SK-N-SH (cell line): ENCODE data around the gene GPR119. TPM values are rescaled to one million over a fixed set of nuclear protein-coding genes. Genes with fewer than 3 reads are reported as not detected.

Experiments used
- CTCF ChIA-PET: fragments of 300-600, 350-600 bp; formaldehyde crosslinking; extraction: SDS; loops from one replicate; lab custom pipeline; 2021; lab: Yijun Ruan, JAX
- POLR2A ChIA-PET: fragments of 350-600 bp; sonication (Branson Sonifier 250); formaldehyde crosslinking; extraction: SDS; loops from one replicate; lab custom pipeline; 2020; ENCODE audit warnings: antibody characterized with exemption, inconsistent platforms; lab: Yijun Ruan, JAX
- DNase-seq: peaks from one replicate; pipeline ENCODE4 v3.0.0; 2012
- H2AFZ ChIP-seq: fragments of 200-600 bp; sonication (generic); 2 replicates; pipeline ENCODE4 v1.8.1; 2016; ENCODE audit warnings: antibody characterized with exemption, mild to moderate bottlenecking, low read depth
- H3F3A ChIP-seq: fragments of 200-600 bp; sonication (generic); replicated peaks from 2 replicates; pipeline ENCODE3; 2016; ENCODE audit warnings: antibody characterized with exemption, mild to moderate bottlenecking; ENCODE audit not compliant: insufficient read depth
- H3K27ac ChIP-seq, 2 experiments: fragments of 200-500 bp in 1 of 2; fragments of 200-600 bp in 1 of 2; sonication (Bioruptor generic) in 1 of 2; sonication (generic), shearing (Covaris generic) in 1 of 2; 2 replicates each; pipeline versions ENCODE4 v1.5.1 to v1.6.1; 2014 to 2016; ENCODE audit warnings: low read depth in 2 of 2, inconsistent platforms in 1 of 2, low read length in 1 of 2, mild to moderate bottlenecking in 1 of 2, mixed read lengths in 1 of 2
- H3K27me3 ChIP-seq: fragments of 200-600 bp; sonication (generic), shearing (Covaris generic); 2 replicates; pipeline ENCODE4 v1.6.1; 2016; ENCODE audit warnings: mixed run types; ENCODE audit not compliant: insufficient read depth
- H3K36me3 ChIP-seq, 2 experiments: fragments of 200-500 bp in 1 of 2; fragments of 200-600 bp in 1 of 2; sonication (Bioruptor generic) in 1 of 2; sonication (generic) in 1 of 2; replicated peaks in 1 of 2; 2 replicates each; pipeline versions ENCODE3 to v1.5.1; 2014 to 2016; ENCODE audit warnings: low read length in 1 of 2, mild to moderate bottlenecking in 1 of 2; ENCODE audit not compliant: insufficient read depth in 2 of 2, control insufficient read depth in 1 of 2
- H3K4me1 ChIP-seq, 2 experiments: fragments of 200-500 bp in 1 of 2; fragments of 200-600 bp in 1 of 2; sonication (Bioruptor generic) in 1 of 2; sonication (generic), shearing (Covaris generic) in 1 of 2; 2 replicates each; pipeline versions ENCODE4 v1.5.1 to v1.6.1; 2014 to 2016; ENCODE audit warnings: low read depth in 1 of 2, low read length in 1 of 2, mixed run types in 1 of 2; ENCODE audit not compliant: insufficient read depth in 2 of 2, control insufficient read depth in 1 of 2
- H3K4me2 ChIP-seq: fragments of 200-600 bp; sonication (generic), shearing (Covaris generic); 2 replicates; pipeline ENCODE4 v1.6.1; 2017; ENCODE audit warnings: mixed run types
- H3K4me3 ChIP-seq, 2 experiments: fragments of 200-500 bp in 1 of 2; fragments of 200-600 bp in 1 of 2; sonication (Bioruptor generic) in 1 of 2; sonication (generic), shearing (Covaris generic) in 1 of 2; 2 replicates each; pipeline versions ENCODE4 v1.5.1 to v1.8.1; 2014 to 2016; ENCODE audit warnings: low read depth in 2 of 2, inconsistent platforms in 1 of 2, low read length in 1 of 2, mild to moderate bottlenecking in 1 of 2, mixed read lengths in 1 of 2, moderate library complexity in 1 of 2
- H3K79me2 ChIP-seq: fragments of 200-600 bp; sonication (generic); 2 replicates; pipeline ENCODE4 v1.8.1; 2017; ENCODE audit warnings: mild to moderate bottlenecking; ENCODE audit not compliant: insufficient read depth
- H3K9ac ChIP-seq: fragments of 200-600 bp; sonication (generic); 2 replicates; pipeline ENCODE4 v1.6.1; 2017; ENCODE audit warnings: mixed run types
- H3K9me2 ChIP-seq: fragments of 200-600 bp; sonication (generic); 2 replicates; pipeline ENCODE4 v1.6.1; 2017; ENCODE audit warnings: mixed run types
- H3K9me3 ChIP-seq: fragments of 200-600 bp; sonication (generic); 2 replicates; pipeline ENCODE4 v1.6.1; 2017; ENCODE audit warnings: mixed run types, mild to moderate bottlenecking, moderate library complexity
- H4K20me1 ChIP-seq: fragments of 200-600 bp; sonication (generic); 2 replicates; pipeline ENCODE4 v1.6.1; 2017; ENCODE audit warnings: mild to moderate bottlenecking, mixed run types; ENCODE audit not compliant: insufficient read depth
- CHD2 ChIP-seq: fragments of 150-350 bp; IDR thresholded peaks from 2 replicates; pipeline ENCODE4 v1.6.1; 2018; ENCODE audit warnings: low read length; ENCODE audit not compliant: partially characterized antibody
- ELF1 ChIP-seq: IDR thresholded peaks from 2 replicates; pipeline ENCODE4 v1.4.0; 2012
- EP300 ChIP-seq, 2 experiments: IDR thresholded peaks; 2 replicates each; pipeline versions ENCODE4 v1.4.0 to v1.6.1; 2012; ENCODE audit warnings: borderline replicate concordance in 1 of 2, low read depth in 1 of 2, low read length in 1 of 2
- GABPA ChIP-seq: IDR thresholded peaks from 2 replicates; pipeline ENCODE4 v1.4.0; 2012; ENCODE audit warnings: low read depth, mild to moderate bottlenecking
- GATA2 ChIP-seq: sonication (generic); formaldehyde crosslinking; IDR thresholded peaks from 2 replicates; pipeline ENCODE4 v1.5.0; 2020; ENCODE audit warnings: mild to moderate bottlenecking, missing genetic modification reagents
- MXI1 ChIP-seq: IDR thresholded peaks from 2 replicates; pipeline ENCODE4 v1.6.1; 2012; ENCODE audit warnings: mild to moderate bottlenecking, low read depth, low read length, improper control_type of control experiment
- NFIC ChIP-seq: IDR thresholded peaks from 2 replicates; pipeline ENCODE4 v1.4.0; 2012; ENCODE audit warnings: borderline replicate concordance
- NRF1 ChIP-seq: IDR thresholded peaks from 2 replicates; pipeline ENCODE4 v1.6.1; 2012; ENCODE audit warnings: low read depth, mild to moderate bottlenecking, low read length
- RAD21 ChIP-seq: IDR thresholded peaks from 2 replicates; pipeline ENCODE4 v1.6.1; 2012; ENCODE audit warnings: mild to moderate bottlenecking, low read length
- RCOR1 ChIP-seq: fragments of 150-350 bp; IDR thresholded peaks from 2 replicates; pipeline ENCODE4 v1.6.1; 2017; ENCODE audit warnings: antibody characterized with exemption, low read length
- REST ChIP-seq: IDR thresholded peaks from 2 replicates; pipeline ENCODE4 v1.6.1; 2012; ENCODE audit warnings: mild to moderate bottlenecking, low read depth, low read length, moderate library complexity
- RXRA ChIP-seq: IDR thresholded peaks from 2 replicates; pipeline ENCODE4 v1.4.0; 2012; ENCODE audit warnings: low read depth, mild to moderate bottlenecking, borderline replicate concordance
- TCF12 ChIP-seq: IDR thresholded peaks from 2 replicates; pipeline ENCODE4 v1.4.0; 2012
- TEAD4 ChIP-seq: IDR thresholded peaks from 2 replicates; pipeline ENCODE4 v1.4.0; 2012; ENCODE audit warnings: mild to moderate bottlenecking, borderline replicate concordance; ENCODE audit not compliant: insufficient read depth
- YY1 ChIP-seq: IDR thresholded peaks from 2 replicates; pipeline ENCODE4 v1.4.0; 2012; ENCODE audit warnings: low read depth, mild to moderate bottlenecking
- WGBS: methylation state at CpG from one replicate; pipeline ENCODE4 v1.1.6; 2017; ENCODE audit warnings: low lambda C conversion rate; 5-methylcytosine and 5-hydroxymethylcytosine counted together
- polyA plus RNA-seq, 3 experiments: library from polyadenylated mRNA; depleted of rRNA; stranded (reverse); fragments of >200 nt; gene quantifications; 2 replicates each; pipeline ENCODE4 v1.2.3, GENCODE V29; 2012
- TF ChIP-seq, protein P1 (sequence below): IDR thresholded peaks from 2 replicates; pipeline ENCODE4; 2012
- TF ChIP-seq, protein P2 (sequence below): fragments of 150-350 bp; IDR thresholded peaks from 2 replicates; pipeline ENCODE4 v1.6.1; 2017; ENCODE audit warnings: antibody characterized with exemption, low read length, low read depth, borderline replicate concordance
- TF ChIP-seq, protein P3 (sequence below): IDR thresholded peaks from 2 replicates; pipeline ENCODE4 v1.4.0; 2012; ENCODE audit warnings: low read depth
- TF ChIP-seq, protein P4 (sequence below): fragments of 150-350 bp; IDR thresholded peaks from 2 replicates; pipeline ENCODE4 v1.6.1; 2016; ENCODE audit warnings: mild to moderate bottlenecking, low read depth, low read length

The GPR119 gene
- polyA plus RNA-seq, 1 of the 3 experiments (the other 2 are of a cell fraction), result not detected

- TF ChIP-seq CHD2, result no peak
- no peak for TF ChIP-seq RXRA
- no peak for TF ChIP-seq ELF1
- no peak for TF ChIP-seq RCOR1
- TF ChIP-seq, all 33 proteins: peak for 0
These were observed 934 bp upstream of the GPR119 start (continued) for GRCh38 chrX:130386408-130386808.

DNA sequence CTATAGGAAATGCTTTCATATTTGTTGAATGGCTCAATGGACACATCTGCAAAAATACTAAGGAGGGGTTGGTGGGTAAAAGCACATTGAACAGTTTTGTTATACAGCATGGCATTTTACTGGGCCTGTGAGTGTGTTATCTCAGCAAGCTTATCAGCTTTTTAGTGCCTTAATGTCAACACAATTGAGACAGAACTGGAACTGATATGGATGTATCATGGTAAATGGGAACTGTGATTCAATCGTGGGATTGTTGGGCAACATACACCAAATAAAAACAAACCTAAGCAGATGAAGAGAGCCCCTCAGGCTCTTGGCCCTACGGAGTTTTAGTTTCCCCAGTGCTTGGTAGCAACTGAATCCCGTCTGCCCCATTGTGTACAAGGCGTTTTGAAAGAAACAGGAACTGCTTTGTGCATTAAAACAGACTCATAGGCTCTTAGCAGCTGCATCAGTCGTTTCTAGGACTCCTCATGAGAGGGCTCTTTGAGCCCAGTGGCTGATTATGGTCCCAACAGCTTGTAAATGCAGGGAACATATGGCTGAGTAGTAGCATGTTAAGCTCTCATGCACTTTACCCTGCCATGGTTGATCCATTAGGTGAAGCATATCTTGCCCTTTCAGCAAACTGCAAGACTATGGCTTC, 7.3 kb downstream of the GPR119 start:
- peak; percentile 31 for DNase-seq

GRCh38 chrX:130376077-130376476, 9.4 kb downstream of the GPR119 start:
- POLR2A ChIA-PET, result no interaction called here

More for the DNA sequence above, 7.3 kb downstream of the GPR119 start:
- WGBS, result 14% methylated on average over 5 of the region's 5 CpGs
- Histone ChIP-seq H3K79me2 (no peaks in the 10 kb centered on the region), H4K20me1 (no peaks in the 10 kb centered on the region), H3K36me3 (peaks cover 4 to 6% of the 10 kb centered on the region in 2 experiments), H3K4me2 (no peak overlapping the region), H3K9me2 (no peaks in the 10 kb centered on the region), H3K27ac (no peak overlapping the region)
- TF ChIP-seq GATA2 (CRISPR knock-in tag) (peak; percentile 29; the same call in 1 of the 2 replicates), MXI1 (no peak)
- TF ChIP-seq, all 33 proteins: peak for 1
- Histone ChIP-seq H3F3A (no peaks in the 10 kb centered on the region), H3K27me3 (no peaks in the 10 kb centered on the region), H3K4me1 (no peaks in the 10 kb centered on the region), H3K9ac (no peak overlapping the region), H3K9me3 (no peaks in the 10 kb centered on the region), H2AFZ (no peak overlapping the region), H3K4me3 (no peak overlapping the region)
- CTCF ChIA-PET, result interaction anchor here (1.0 kb wide), 1 partner anchor 538 kb away, joined by 3 read pairs; no protein-coding TSS in a partner anchor
- POLR2A ChIA-PET, result interaction anchor here (0.6 kb wide), 2 partner anchors 38 to 1200 kb away, joined by 3 read pairs; partner anchors contain the start of gene SLC25A14

More at GRCh38 chrX:130376077-130376476, 9.4 kb downstream of the GPR119 start:
- no peak for DNase-seq
- Histone ChIP-seq H3K27ac (no peak overlapping the region), H3K27me3 (no peaks in the 10 kb centered on the region), H4K20me1 (no peaks in the 10 kb centered on the region), H3K36me3 (peaks cover 4 to 6% of the 10 kb centered on the region in 2 experiments), H3K9me2 (no peaks in the 10 kb centered on the region), H3K9ac (no peak overlapping the region), H3K79me2 (no peaks in the 10 kb centered on the region), H3K9me3 (no peaks in the 10 kb centered on the region), H3K4me2 (no peak overlapping the region), H3K4me3 (no peak overlapping the region), H3K4me1 (no peaks in the 10 kb centered on the region), H3F3A (no peaks in the 10 kb centered on the region), H2AFZ (no peak overlapping the region)
- CTCF ChIA-PET, result no interaction called here
- TF ChIP-seq TCF12, result no peak
- TF ChIP-seq, protein P1, sequence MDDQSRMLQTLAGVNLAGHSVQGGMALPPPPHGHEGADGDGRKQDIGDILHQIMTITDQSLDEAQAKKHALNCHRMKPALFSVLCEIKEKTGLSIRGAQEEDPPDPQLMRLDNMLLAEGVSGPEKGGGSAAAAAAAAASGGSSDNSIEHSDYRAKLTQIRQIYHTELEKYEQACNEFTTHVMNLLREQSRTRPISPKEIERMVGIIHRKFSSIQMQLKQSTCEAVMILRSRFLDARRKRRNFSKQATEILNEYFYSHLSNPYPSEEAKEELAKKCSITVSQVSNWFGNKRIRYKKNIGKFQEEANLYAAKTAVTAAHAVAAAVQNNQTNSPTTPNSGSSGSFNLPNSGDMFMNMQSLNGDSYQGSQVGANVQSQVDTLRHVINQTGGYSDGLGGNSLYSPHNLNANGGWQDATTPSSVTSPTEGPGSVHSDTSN, result no peak
- no peak for TF ChIP-seq CHD2
- no peak for TF ChIP-seq REST
- no peak for TF ChIP-seq NRF1
- TF ChIP-seq RAD21, result no peak
- no peak for TF ChIP-seq TEAD4
- no peak for TF ChIP-seq RCOR1
- TF ChIP-seq, protein P2, sequence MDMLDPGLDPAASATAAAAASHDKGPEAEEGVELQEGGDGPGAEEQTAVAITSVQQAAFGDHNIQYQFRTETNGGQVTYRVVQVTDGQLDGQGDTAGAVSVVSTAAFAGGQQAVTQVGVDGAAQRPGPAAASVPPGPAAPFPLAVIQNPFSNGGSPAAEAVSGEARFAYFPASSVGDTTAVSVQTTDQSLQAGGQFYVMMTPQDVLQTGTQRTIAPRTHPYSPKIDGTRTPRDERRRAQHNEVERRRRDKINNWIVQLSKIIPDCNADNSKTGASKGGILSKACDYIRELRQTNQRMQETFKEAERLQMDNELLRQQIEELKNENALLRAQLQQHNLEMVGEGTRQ, result no peak
- no peak for TF ChIP-seq YY1
- TF ChIP-seq, protein P3, sequence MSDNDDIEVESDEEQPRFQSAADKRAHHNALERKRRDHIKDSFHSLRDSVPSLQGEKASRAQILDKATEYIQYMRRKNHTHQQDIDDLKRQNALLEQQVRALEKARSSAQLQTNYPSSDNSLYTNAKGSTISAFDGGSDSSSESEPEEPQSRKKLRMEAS, result no peak
- TF ChIP-seq NFIC, result no peak
- TF ChIP-seq GABPA, result no peak
- TF ChIP-seq ELF1, result no peak
- no peak for TF ChIP-seq EP300 (IDR thresholded peaks at IDR 0.05; ENCODE audit: borderline replicate concordance in 1 of 2, low read depth in 1 of 2, low read length in 1 of 2)
- TF ChIP-seq, protein P4, sequence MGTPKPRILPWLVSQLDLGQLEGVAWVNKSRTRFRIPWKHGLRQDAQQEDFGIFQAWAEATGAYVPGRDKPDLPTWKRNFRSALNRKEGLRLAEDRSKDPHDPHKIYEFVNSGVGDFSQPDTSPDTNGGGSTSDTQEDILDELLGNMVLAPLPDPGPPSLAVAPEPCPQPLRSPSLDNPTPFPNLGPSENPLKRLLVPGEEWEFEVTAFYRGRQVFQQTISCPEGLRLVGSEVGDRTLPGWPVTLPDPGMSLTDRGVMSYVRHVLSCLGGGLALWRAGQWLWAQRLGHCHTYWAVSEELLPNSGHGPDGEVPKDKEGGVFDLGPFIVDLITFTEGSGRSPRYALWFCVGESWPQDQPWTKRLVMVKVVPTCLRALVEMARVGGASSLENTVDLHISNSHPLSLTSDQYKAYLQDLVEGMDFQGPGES, result no peak
